GM13977 (cell line): ENCODE measurements around the gene ATP11A.

Source experiments
- DNase-seq: peaks from one replicate; pipeline ENCODE4 v3.0.0; 2012; ENCODE audit warnings: low spot score
- CTCF ChIP-seq: IDR thresholded peaks from 2 replicates; pipeline ENCODE4 v1.5.1; 2012; ENCODE audit warnings: mild to moderate bottlenecking, control low read depth; ENCODE audit not compliant: insufficient read depth; ENCODE audit errors: extremely low read depth, missing control alignments
- in situ Hi-C: fragments of 300-500 bp; cut with MboI; formaldehyde crosslinking; loops from one replicate; pipeline ENCODE4 v1.12.0; 2022; ENCODE audit warnings: low sequenced_read_pairs, low pct_unique_long_range_greater_than_20kb, mixed read lengths, inconsistent platforms; ENCODE audit not compliant: unreplicated experiment

Gene ATP11A

GRCh38 chr13:112685896-112686295, 3.9 kb upstream of the ATP11A start:
- no peak for TF ChIP-seq CTCF
- no peak for DNase-seq
- in situ Hi-C loops, result no loop called here

GRCh38 chr13:112686364-112686763, 3.5 kb upstream of the ATP11A start:
- DNase-seq, result no peak
- in situ Hi-C loops, result no loop called here
- no peak for TF ChIP-seq CTCF

GRCh38 chr13:112686987-112687386, 2.9 kb upstream of the ATP11A start:
- TF ChIP-seq CTCF, result no peak
- no peak for DNase-seq
- in situ Hi-C loops, result no loop called here

GRCh38 chr13:112687836-112688559, 1.8 kb upstream of the ATP11A start:
- TF ChIP-seq CTCF, result no peak
- in situ Hi-C loops, result no loop called here
- DNase-seq, result no peak

- TF ChIP-seq CTCF, result no peak
- in situ Hi-C loops, result no loop called here
- no peak for DNase-seq
These were observed 1.1 kb upstream of the ATP11A start for GRCh38 chr13:112688560-112689302.

- no peak for TF ChIP-seq CTCF
- DNase-seq, result peak; percentile 67
- in situ Hi-C loops, result no loop called here
These were observed 568 bp downstream of the ATP11A start for GRCh38 chr13:112690283-112690929.
